Measurements from ENCODE around the gene SLC16A12.

The SLC16A12 gene

GRCh38 chr10:89513206-89513605 lies 22.2 kb downstream of the SLC16A12 start:
- no peak for DNase-seq (ENCODE audit: low spot score)

- DNase-seq (ENCODE audit: low spot score) = no peak
These were observed 29.6 kb downstream of the SLC16A12 start for GRCh38 chr10:89505640-89506275.

GRCh38 chr10:89504691-89505090 lies 30.7 kb downstream of the SLC16A12 start:
- no peak for DNase-seq (ENCODE audit: low spot score)

GRCh38 chr10:89503652-89504370 lies 31.6 kb downstream of the SLC16A12 start:
- no peak for DNase-seq (ENCODE audit: low spot score)

GRCh38 chr10:89503151-89503550 lies 32.2 kb downstream of the SLC16A12 start:
- no peak for DNase-seq (ENCODE audit: low spot score)

GRCh38 chr10:89502549-89502948 lies 32.8 kb downstream of the SLC16A12 start:
- DNase-seq (ENCODE audit: low spot score) = peak; percentile 21

GRCh38 chr10:89494575-89494974 lies 40.8 kb downstream of the SLC16A12 start:
- DNase-seq (ENCODE audit: low spot score) = no peak

GRCh38 chr10:89494068-89494467 lies 41.3 kb downstream of the SLC16A12 start:
- DNase-seq (ENCODE audit: low spot score) = no peak

- DNase-seq (ENCODE audit: low spot score) = no peak
These were observed 43.5 kb downstream of the SLC16A12 start for GRCh38 chr10:89491932-89492331.

GRCh38 chr10:89490596-89491335 lies 44.6 kb downstream of the SLC16A12 start:
- no peak for DNase-seq (ENCODE audit: low spot score)

GRCh38 chr10:89482256-89482655 lies 53.1 kb downstream of the SLC16A12 start:
- DNase-seq (ENCODE audit: low spot score) = no peak

GRCh38 chr10:89481662-89482061 lies 53.7 kb downstream of the SLC16A12 start:
- peak; percentile 43 for DNase-seq (ENCODE audit: low spot score)

GRCh38 chr10:89479771-89480446 lies 55.5 kb downstream of the SLC16A12 start:
- no peak for DNase-seq (ENCODE audit: low spot score)

- no peak for DNase-seq (ENCODE audit: low spot score)
These were observed 56.4 kb downstream of the SLC16A12 start for GRCh38 chr10:89478739-89479654.

- no peak for DNase-seq (ENCODE audit: low spot score)
These were observed 57.2 kb downstream of the SLC16A12 start for GRCh38 chr10:89478085-89478738.

GRCh38 chr10:89476150-89476549 lies 59.2 kb downstream of the SLC16A12 start:
- no peak for DNase-seq (ENCODE audit: low spot score)

GRCh38 chr10:89475591-89475998 lies 59.8 kb downstream of the SLC16A12 start:
- DNase-seq (ENCODE audit: low spot score) = no peak

- DNase-seq (ENCODE audit: low spot score) = no peak
These were observed 60.3 kb downstream of the SLC16A12 start for GRCh38 chr10:89475125-89475524.

- no peak for DNase-seq (ENCODE audit: low spot score)
These were observed 60.9 kb downstream of the SLC16A12 start for GRCh38 chr10:89474452-89474851.

GRCh38 chr10:89471110-89471809 lies 64.1 kb downstream of the SLC16A12 start:
- no peak for DNase-seq (ENCODE audit: low spot score)

All from hepatic stellate cell (primary cell).